ENCODE measurements around the gene CEP44. TPM values are rescaled to one million over a fixed set of nuclear protein-coding genes. Genes with fewer than 3 reads are reported as not detected.

The CEP44 gene
- total RNA-seq, 1 donor: 10.9 TPM

DNA sequence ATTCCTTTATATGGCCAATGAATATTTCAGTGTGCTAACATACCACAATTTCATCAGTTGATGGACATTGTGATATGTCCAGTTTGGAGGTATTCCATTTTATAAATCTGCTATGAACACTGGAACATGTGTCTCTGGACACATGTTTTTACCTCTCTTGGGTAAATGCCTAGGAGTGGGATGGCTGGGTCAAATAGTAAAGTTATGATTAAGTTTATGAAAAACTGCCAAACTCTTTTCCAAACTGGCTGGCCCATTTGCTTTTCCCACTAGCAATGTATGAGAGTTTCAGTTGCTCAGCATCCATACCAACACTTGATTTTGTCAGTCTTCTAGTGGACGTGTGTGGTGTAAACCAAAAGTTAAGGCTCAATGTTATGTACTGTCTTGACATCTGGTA is 40.5 kb downstream of the CEP44 start:
- H3K36me3 ChIP-seq (ENCODE audit: insufficient read depth, low read length): no peaks in the 10 kb centered on the region

DNA sequence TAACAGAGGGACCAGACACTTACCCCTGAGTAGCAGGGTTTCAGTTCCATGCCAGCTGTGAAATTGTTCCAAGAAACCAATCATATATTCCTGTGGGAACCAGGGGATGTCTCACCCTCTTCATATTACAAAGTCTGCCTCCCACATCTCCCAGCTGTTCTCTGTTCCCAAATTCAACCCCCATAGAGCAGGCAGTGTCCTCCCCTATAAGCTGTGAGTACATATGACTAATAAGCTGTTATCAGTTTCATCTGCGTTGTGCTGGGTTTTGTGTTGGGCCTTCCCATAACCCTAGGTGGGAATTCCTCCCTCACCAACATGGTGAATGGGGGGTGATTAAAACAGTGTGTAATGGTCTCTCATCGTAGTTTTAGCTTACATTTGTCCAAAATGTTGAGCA is 41.0 kb downstream of the CEP44 start:
- H2AFZ ChIP-seq (ENCODE audit: low read length): no peak overlapping the region
- H3K4me2 ChIP-seq (ENCODE audit: insufficient read depth, low read length): no peak overlapping the region
- no peaks in the 10 kb centered on the region for H3K27me3 ChIP-seq (ENCODE audit: insufficient read depth, low read length)
- H3K36me3 ChIP-seq (ENCODE audit: insufficient read depth, low read length): no peaks in the 10 kb centered on the region
- H3K27ac ChIP-seq (ENCODE audit: low read depth, low read length): no peak overlapping the region
- H3K79me2 ChIP-seq (ENCODE audit: insufficient read depth, low read length): no peaks in the 10 kb centered on the region
- H3K4me3 ChIP-seq (ENCODE audit: insufficient read depth, low read length): no peak overlapping the region
- TF ChIP-seq, protein P1, sequence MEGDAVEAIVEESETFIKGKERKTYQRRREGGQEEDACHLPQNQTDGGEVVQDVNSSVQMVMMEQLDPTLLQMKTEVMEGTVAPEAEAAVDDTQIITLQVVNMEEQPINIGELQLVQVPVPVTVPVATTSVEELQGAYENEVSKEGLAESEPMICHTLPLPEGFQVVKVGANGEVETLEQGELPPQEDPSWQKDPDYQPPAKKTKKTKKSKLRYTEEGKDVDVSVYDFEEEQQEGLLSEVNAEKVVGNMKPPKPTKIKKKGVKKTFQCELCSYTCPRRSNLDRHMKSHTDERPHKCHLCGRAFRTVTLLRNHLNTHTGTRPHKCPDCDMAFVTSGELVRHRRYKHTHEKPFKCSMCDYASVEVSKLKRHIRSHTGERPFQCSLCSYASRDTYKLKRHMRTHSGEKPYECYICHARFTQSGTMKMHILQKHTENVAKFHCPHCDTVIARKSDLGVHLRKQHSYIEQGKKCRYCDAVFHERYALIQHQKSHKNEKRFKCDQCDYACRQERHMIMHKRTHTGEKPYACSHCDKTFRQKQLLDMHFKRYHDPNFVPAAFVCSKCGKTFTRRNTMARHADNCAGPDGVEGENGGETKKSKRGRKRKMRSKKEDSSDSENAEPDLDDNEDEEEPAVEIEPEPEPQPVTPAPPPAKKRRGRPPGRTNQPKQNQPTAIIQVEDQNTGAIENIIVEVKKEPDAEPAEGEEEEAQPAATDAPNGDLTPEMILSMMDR (IDR thresholded peaks at IDR 0.05; ENCODE audit: extremely low read depth, low read depth, low read length): no peak
- no peaks in the 10 kb centered on the region for H4K20me1 ChIP-seq (ENCODE audit: insufficient read depth, low read length)
- H3K9me3 ChIP-seq (ENCODE audit: low read depth, low read length): no peaks in the 10 kb centered on the region
- H3K4me1 ChIP-seq (ENCODE audit: insufficient read depth, low read length): peaks cover 11% of the 10 kb centered on the region
- DNase-seq (ENCODE audit: insufficient read length, low spot score, missing footprints): no peak

More for the DNA sequence above, 40.5 kb downstream of the CEP44 start:
- no peaks in the 10 kb centered on the region for H3K27me3 ChIP-seq (ENCODE audit: insufficient read depth, low read length)
- DNase-seq (ENCODE audit: insufficient read length, low spot score, missing footprints): no peak
- no peak overlapping the region for H2AFZ ChIP-seq (ENCODE audit: low read length)
- H3K4me1 ChIP-seq (ENCODE audit: insufficient read depth, low read length): peaks cover 11% of the 10 kb centered on the region
- H4K20me1 ChIP-seq (ENCODE audit: insufficient read depth, low read length): no peaks in the 10 kb centered on the region
- no peak overlapping the region for H3K27ac ChIP-seq (ENCODE audit: low read depth, low read length)
- H3K79me2 ChIP-seq (ENCODE audit: insufficient read depth, low read length): no peaks in the 10 kb centered on the region
- no peaks in the 10 kb centered on the region for H3K9me3 ChIP-seq (ENCODE audit: low read depth, low read length)
- H3K4me3 ChIP-seq (ENCODE audit: insufficient read depth, low read length): no peak overlapping the region
- TF ChIP-seq, protein P1 (IDR thresholded peaks at IDR 0.05; ENCODE audit: extremely low read depth, low read depth, low read length): no peak
- no peak overlapping the region for H3K4me2 ChIP-seq (ENCODE audit: insufficient read depth, low read length)

DNA sequence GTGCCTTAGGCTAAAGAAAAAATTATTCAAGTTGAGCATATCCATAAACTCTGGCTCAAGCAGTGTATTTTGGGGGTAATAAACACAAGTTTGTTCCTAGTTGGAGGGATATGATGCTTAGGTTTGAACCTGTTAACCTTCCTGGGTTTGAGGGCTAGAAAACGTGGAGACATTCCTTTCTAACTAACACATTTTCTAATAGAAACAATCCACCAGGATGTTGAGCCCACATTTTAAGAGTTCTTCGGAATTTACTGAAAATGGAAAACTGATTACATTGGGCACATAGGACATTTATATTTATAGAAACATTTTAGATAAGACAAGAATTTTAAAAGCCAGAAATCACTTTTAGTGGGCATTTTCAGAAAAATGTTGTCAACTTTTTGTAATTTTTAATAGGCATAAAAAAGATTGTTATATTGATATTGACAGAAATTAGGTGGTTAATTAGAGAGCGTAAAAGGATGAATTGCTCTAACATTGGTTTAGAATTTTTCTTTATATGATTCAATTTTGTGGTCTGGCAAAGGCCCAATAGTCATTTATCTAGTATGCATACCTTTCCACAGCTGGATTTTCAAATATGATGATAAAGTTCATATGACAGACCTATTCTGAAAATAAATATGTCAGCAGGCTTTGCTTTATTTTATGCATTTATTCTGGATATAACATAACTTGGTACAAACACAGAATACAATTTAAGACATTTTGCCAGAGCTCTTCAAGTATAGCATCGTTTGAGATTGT is 49.2 kb downstream of the CEP44 start:
- Histone ChIP-seq H3K9me3 (ENCODE audit: low read depth, low read length) (no peaks in the 10 kb centered on the region), H3K36me3 (ENCODE audit: insufficient read depth, low read length) (no peaks in the 10 kb centered on the region), H3K27ac (ENCODE audit: low read depth, low read length) (no peak overlapping the region), H2AFZ (ENCODE audit: low read length) (no peak overlapping the region), H3K27me3 (ENCODE audit: insufficient read depth, low read length) (no peaks in the 10 kb centered on the region), H4K20me1 (ENCODE audit: insufficient read depth, low read length) (no peaks in the 10 kb centered on the region), H3K79me2 (ENCODE audit: insufficient read depth, low read length) (no peaks in the 10 kb centered on the region), H3K4me1 (ENCODE audit: insufficient read depth, low read length) (no peaks in the 10 kb centered on the region), H3K4me3 (ENCODE audit: insufficient read depth, low read length) (no peak overlapping the region), H3K4me2 (ENCODE audit: insufficient read depth, low read length) (no peak overlapping the region)
- TF ChIP-seq, protein P1 (IDR thresholded peaks at IDR 0.05; ENCODE audit: extremely low read depth, low read depth, low read length): no peak
- no peak for DNase-seq (ENCODE audit: insufficient read length, low spot score, missing footprints)

DNA sequence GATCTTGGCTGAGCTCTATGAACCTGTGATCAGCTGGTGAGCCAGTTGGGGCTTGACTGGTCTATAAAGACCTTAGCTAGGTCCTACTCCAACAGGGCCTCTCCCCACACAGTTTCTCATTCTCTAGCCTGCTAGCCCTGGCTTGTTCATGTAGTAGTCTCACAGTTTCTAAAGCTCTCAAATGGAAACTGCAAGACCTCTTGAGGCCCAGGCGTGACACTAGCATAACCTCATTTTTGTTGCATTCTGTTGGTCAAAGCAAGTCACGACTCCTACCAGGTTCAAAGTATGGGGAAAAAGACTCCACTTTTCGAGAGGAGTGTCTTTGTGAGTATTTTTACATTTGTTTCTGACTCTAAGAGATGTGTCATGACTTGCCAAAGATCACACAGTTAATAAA is 50.9 kb downstream of the CEP44 start:
- no peaks in the 10 kb centered on the region for H3K79me2 ChIP-seq (ENCODE audit: insufficient read depth, low read length)
- H3K27ac ChIP-seq (ENCODE audit: low read depth, low read length): no peak overlapping the region
- no peak overlapping the region for H3K4me2 ChIP-seq (ENCODE audit: insufficient read depth, low read length)
- H3K9me3 ChIP-seq (ENCODE audit: low read depth, low read length): no peaks in the 10 kb centered on the region
- no peaks in the 10 kb centered on the region for H3K36me3 ChIP-seq (ENCODE audit: insufficient read depth, low read length)
- no peaks in the 10 kb centered on the region for H4K20me1 ChIP-seq (ENCODE audit: insufficient read depth, low read length)
- no peak overlapping the region for H2AFZ ChIP-seq (ENCODE audit: low read length)
- TF ChIP-seq, protein P1 (IDR thresholded peaks at IDR 0.05; ENCODE audit: extremely low read depth, low read depth, low read length): no peak
- H3K4me1 ChIP-seq (ENCODE audit: insufficient read depth, low read length): no peaks in the 10 kb centered on the region
- DNase-seq (ENCODE audit: insufficient read length, low spot score, missing footprints): no peak
- H3K4me3 ChIP-seq (ENCODE audit: insufficient read depth, low read length): no peak overlapping the region
- no peaks in the 10 kb centered on the region for H3K27me3 ChIP-seq (ENCODE audit: insufficient read depth, low read length)

Measured in osteoblast (primary cell).